Measurements from ENCODE around the gene KCNH3.

- TF ChIP-seq CTCF (conservative IDR thresholded peaks at IDR 0.05 in 1 of 2, IDR thresholded peaks at IDR 0.05 in 1 of 2; ENCODE audit: extremely low read depth in 1 of 2, insufficient read depth in 1 of 2, low read depth in 1 of 2, low read length in 2 of 2) (no peak), EZH2 (IDR thresholded peaks at IDR 0.05; ENCODE audit: borderline replicate concordance, low read length) (no peak)
Observed at GRCh38 chr12:49545815-49546214, 7.0 kb downstream of the KCNH3 start.
